Sigmoid colon (tissue), 4 donors: Measurements from ENCODE around the gene JAZF1.

Source experiments
- EP300 ChIP-seq, 4 donors: sonication (generic); formaldehyde crosslinking; IDR thresholded peaks; one replicate each; pipeline ENCODE4 v1.6.1; 2017; ENCODE audit warnings: antibody characterized with exemption in 4 of 4
- POLR2A ChIP-seq, 2 donors: fragments of 450-650 bp; IDR thresholded peaks; one replicate each; pipeline ENCODE4 v1.6.1; 2016; ENCODE audit warnings: antibody characterized with exemption in 2 of 2, mild to moderate bottlenecking in 2 of 2, moderate library complexity in 2 of 2
- POLR2AphosphoS5 ChIP-seq, 4 donors: sonication (generic); formaldehyde crosslinking; IDR thresholded peaks; one replicate each; pipeline ENCODE4 v1.6.1; 2017; ENCODE audit warnings: antibody characterized with exemption in 4 of 4
- TF ChIP-seq, protein P1 (sequence below), 4 experiments: fragments of 450-650 bp in 3 of 4; fragments of 200-600 bp in 1 of 4; IDR thresholded peaks; one replicate each; pipeline ENCODE4 v1.5.1; 2016 to 2019; ENCODE audit warnings: antibody characterized with exemption in 4 of 4, mild to moderate bottlenecking in 3 of 4, moderate library complexity in 2 of 4

DNA sequence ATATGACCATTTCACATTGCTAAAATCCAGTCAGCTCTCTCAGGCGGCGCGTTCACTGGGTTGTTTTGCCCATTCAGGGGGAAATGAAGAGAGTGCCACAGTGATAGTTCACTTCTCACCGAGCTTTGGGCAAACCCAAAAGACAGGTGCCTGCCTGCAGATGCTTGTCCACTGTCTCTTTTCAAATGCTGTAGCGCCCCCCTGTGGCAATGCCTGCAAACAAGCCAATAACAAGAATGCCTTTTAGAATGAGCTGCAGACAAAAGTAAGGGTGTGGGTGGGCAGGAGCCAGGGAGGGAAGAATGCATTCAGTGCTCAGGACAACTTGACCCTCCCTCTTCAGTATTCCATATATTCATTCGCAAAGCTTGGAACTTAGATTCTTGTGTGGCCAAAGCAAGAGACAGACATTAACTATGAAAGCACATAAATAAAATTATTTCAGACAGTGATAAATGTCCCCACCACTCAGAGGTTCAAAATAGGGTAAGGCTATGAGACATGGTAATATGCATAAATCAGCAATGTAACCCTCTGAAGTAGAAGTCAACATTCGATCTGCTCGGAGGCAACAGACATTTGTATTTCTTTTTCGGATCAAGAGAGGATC, 86.9 kb downstream of the JAZF1 start:
- TF ChIP-seq POLR2A (IDR thresholded peaks at IDR 0.05) (no peak), EP300 (IDR thresholded peaks at IDR 0.05) (no peak), POLR2AphosphoS5 (IDR thresholded peaks at IDR 0.05) (no peak)
- TF ChIP-seq, protein P1, sequence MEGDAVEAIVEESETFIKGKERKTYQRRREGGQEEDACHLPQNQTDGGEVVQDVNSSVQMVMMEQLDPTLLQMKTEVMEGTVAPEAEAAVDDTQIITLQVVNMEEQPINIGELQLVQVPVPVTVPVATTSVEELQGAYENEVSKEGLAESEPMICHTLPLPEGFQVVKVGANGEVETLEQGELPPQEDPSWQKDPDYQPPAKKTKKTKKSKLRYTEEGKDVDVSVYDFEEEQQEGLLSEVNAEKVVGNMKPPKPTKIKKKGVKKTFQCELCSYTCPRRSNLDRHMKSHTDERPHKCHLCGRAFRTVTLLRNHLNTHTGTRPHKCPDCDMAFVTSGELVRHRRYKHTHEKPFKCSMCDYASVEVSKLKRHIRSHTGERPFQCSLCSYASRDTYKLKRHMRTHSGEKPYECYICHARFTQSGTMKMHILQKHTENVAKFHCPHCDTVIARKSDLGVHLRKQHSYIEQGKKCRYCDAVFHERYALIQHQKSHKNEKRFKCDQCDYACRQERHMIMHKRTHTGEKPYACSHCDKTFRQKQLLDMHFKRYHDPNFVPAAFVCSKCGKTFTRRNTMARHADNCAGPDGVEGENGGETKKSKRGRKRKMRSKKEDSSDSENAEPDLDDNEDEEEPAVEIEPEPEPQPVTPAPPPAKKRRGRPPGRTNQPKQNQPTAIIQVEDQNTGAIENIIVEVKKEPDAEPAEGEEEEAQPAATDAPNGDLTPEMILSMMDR (IDR thresholded peaks at IDR 0.05), result peak; percentile 59 to 71 (median 66)
